A673 (cell line): ENCODE results near the gene GUCY1A1. TPM values are rescaled to one million over a fixed set of nuclear protein-coding genes. Genes with fewer than 3 reads are reported as not detected.

Experiments used
- BruUV-seq: library from RNA; stranded (reverse); fragments of 400-500 nt; replicated peaks from 2 replicates; lab custom pipeline; 2021; lab: Mats Ljungman, UMichigan
- CTCF ChIA-PET: fragments of 300-600 bp; sonication (Branson Sonifier 250); formaldehyde crosslinking; loops from one replicate; lab custom pipeline; 2022; ENCODE audit warnings: antibody characterized with exemption; lab: Charles Lee
- POLR2A ChIA-PET: fragments of 300-600 bp; sonication (Branson Sonifier 250); formaldehyde crosslinking; loops from one replicate; lab custom pipeline; 2022; ENCODE audit warnings: antibody characterized with exemption; ENCODE audit not compliant: low non-redundant PET; lab: Charles Lee
- DNase-seq: peaks from one replicate; pipeline ENCODE4 v3.0.0-alpha.2; 2015; ENCODE audit warnings: low spot score
- H3K27ac ChIP-seq: fragments of 200-600 bp; sonication (generic); 2 replicates; pipeline ENCODE4 v1.5.1; 2016; ENCODE audit warnings: mixed run types, low read depth, mild to moderate bottlenecking, mixed read lengths, antibody characterized with exemption, low read length; ENCODE audit not compliant: poor library complexity, severe bottlenecking
- H3K27me3 ChIP-seq: fragments of 200-600 bp; sonication (generic); replicated peaks from 2 replicates; pipeline ENCODE4 v1.6.1; 2017; ENCODE audit warnings: mixed run types, low read depth, mild to moderate bottlenecking, mixed read lengths, antibody characterized with exemption, low read length; ENCODE audit not compliant: insufficient read depth, poor library complexity
- H3K36me3 ChIP-seq: fragments of 200-600 bp; sonication (generic); 2 replicates; pipeline ENCODE4 v1.6.1; 2016; ENCODE audit warnings: mixed run types, mild to moderate bottlenecking, mixed read lengths, antibody characterized with exemption, low read length; ENCODE audit not compliant: insufficient read depth, poor library complexity, severe bottlenecking
- H3K4me1 ChIP-seq: fragments of 200-600 bp; sonication (generic); 2 replicates; pipeline ENCODE4 v1.6.1; 2017; ENCODE audit warnings: mixed run types, mild to moderate bottlenecking, mixed read lengths, antibody characterized with exemption, low read length; ENCODE audit not compliant: insufficient read depth, poor library complexity, severe bottlenecking
- H3K4me3 ChIP-seq: fragments of 200-600 bp; sonication (generic); 2 replicates; pipeline ENCODE4 v1.5.1; 2016; ENCODE audit warnings: low read depth, mixed run types, mild to moderate bottlenecking, mixed read lengths, low read length; ENCODE audit not compliant: poor library complexity, severe bottlenecking
- H3K9me3 ChIP-seq: fragments of 200-600 bp; sonication (generic); 2 replicates; pipeline ENCODE4 v1.6.1; 2016; ENCODE audit warnings: mixed run types, low read depth, mild to moderate bottlenecking, mixed read lengths, antibody characterized with exemption, low read length; ENCODE audit not compliant: poor library complexity, severe bottlenecking
- CTCF ChIP-seq: fragments of 300-800, 200-600 bp; sonication (generic); conservative IDR thresholded peaks from 2 replicates; pipeline ENCODE4 v1.5.1; 2017; ENCODE audit warnings: low read depth, mild to moderate bottlenecking, antibody characterized with exemption, low read length, moderate library complexity, mixed read lengths
- EZH2 ChIP-seq: fragments of 200-600 bp; sonication (generic); IDR thresholded peaks from 2 replicates; pipeline ENCODE4 v1.6.1; 2017; ENCODE audit warnings: borderline replicate concordance, low read depth, mild to moderate bottlenecking, mixed read lengths, antibody characterized with exemption, low read length; ENCODE audit not compliant: poor library complexity, severe bottlenecking
- intact Hi-C: fragments of 100-400 bp; cut with micrococcal nuclease; formaldehyde crosslinking; loops from one replicate; pipeline ENCODE4 v1.10.0; 2022; ENCODE audit not compliant: unreplicated experiment
- total RNA-seq: library from RNA; stranded (reverse); gene quantifications from 2 replicates; pipeline ENCODE4 v1.2.3, GENCODE V29; 2021

GUCY1A1 gene
- total RNA-seq, 1 experiment from 2014 or later = 0.37 TPM

DNA sequence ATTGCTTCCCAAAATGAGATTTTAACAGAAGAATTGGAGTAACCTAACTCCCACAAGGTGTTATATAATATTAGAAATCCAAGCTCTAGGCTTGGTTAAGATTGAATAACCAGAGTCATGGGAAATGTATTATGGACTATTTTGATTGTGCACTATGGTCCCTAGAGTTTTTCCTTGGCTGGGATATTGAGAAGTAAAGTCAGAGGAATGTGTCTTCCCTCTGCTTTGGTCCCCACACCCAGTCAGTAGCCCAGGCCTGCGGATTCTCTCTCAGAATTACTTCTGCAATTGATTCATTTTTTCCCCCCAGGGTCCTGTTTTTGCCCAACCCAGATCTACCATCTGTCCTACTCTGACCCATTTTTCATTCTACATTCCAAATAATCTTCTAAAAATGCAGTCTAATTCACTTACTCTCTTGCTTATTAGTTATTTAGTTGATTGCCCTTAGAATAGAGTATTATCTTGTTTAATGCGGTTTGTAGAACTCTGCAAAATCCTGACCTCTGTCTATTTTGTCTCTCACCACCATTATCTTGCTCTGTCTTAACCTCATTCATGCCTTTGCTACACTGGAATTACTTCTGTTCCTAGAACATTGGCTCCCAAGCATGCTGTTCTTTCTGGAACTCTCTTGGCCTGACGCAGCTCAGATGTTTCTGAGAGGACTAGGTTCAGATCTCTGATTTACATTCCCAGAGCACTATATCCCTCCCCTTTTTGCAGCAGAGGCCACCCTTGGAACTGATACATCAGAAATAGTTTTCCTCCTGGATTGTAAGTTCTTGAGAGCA, 23.6 kb downstream of the GUCY1A1 start:
- Histone ChIP-seq H3K4me1 (no peaks in the 10 kb centered on the region), H3K36me3 (no peaks in the 10 kb centered on the region), H3K9me3 (no peaks in the 10 kb centered on the region), H3K27me3 (no peaks in the 10 kb centered on the region), H3K27ac (no peak overlapping the region), H3K4me3 (no peak overlapping the region)
- CTCF ChIA-PET = no interaction called here
- BruUV-seq = no TSS peak
- intact Hi-C loops = no loop called here
- no peak for TF ChIP-seq CTCF
- no peak for TF ChIP-seq EZH2
- POLR2A ChIA-PET = no interaction called here
- DNase-seq = no peak

GRCh38 chr4:155692361-155692760, 25.7 kb downstream of the GUCY1A1 start:
- H3K27ac ChIP-seq = no peak overlapping the region
- intact Hi-C loops = no loop called here
- CTCF ChIA-PET = no interaction called here
- no peaks in the 10 kb centered on the region for H3K4me1 ChIP-seq
- no TSS peak for BruUV-seq
- no peaks in the 10 kb centered on the region for H3K27me3 ChIP-seq
- no peak overlapping the region for H3K4me3 ChIP-seq
- POLR2A ChIA-PET = no interaction called here
- H3K9me3 ChIP-seq = no peaks in the 10 kb centered on the region
- TF ChIP-seq CTCF (no peak), EZH2 (no peak)
- no peaks in the 10 kb centered on the region for H3K36me3 ChIP-seq
- DNase-seq = no peak

- no peaks in the 10 kb centered on the region for H3K4me1 ChIP-seq
- H3K36me3 ChIP-seq = no peaks in the 10 kb centered on the region
- ChIA-PET CTCF (no interaction called here), POLR2A (no interaction called here)
- no peak for DNase-seq
- H3K4me3 ChIP-seq = no peak overlapping the region
- TF ChIP-seq EZH2 = no peak
- TF ChIP-seq CTCF = no peak
- H3K9me3 ChIP-seq = no peaks in the 10 kb centered on the region
- no peak overlapping the region for H3K27ac ChIP-seq
- no TSS peak for BruUV-seq
- no peaks in the 10 kb centered on the region for H3K27me3 ChIP-seq
- intact Hi-C loops = no loop called here
These were observed 26.5 kb downstream of the GUCY1A1 start for GRCh38 chr4:155693015-155693663.
